NCI-H2227 (cell line): Measurements from ENCODE around the gene ANKRD36C.
"Not testable (repeated sequence)": the region's sequence is repeated elsewhere in the genome, so short reads cannot be mapped to it uniquely, and the experiment has no call there.

ENCODE experiments used
- DNase-seq: peaks from one replicate; lab custom pipeline; 2025; ENCODE audit not compliant: unreplicated experiment; lab: John Stamatoyannopoulos, UW

The ANKRD36C gene

GRCh38 chr2:95799892-95800291 is 191.7 kb downstream of the ANKRD36C start:
- DNase-seq, result no peak

- not testable (repeated sequence) for DNase-seq
These were observed 192.3 kb downstream of the ANKRD36C start for GRCh38 chr2:95799147-95799889.

- not testable (repeated sequence) for DNase-seq
These were observed 195.2 kb downstream of the ANKRD36C start for GRCh38 chr2:95796249-95797099.

DNA sequence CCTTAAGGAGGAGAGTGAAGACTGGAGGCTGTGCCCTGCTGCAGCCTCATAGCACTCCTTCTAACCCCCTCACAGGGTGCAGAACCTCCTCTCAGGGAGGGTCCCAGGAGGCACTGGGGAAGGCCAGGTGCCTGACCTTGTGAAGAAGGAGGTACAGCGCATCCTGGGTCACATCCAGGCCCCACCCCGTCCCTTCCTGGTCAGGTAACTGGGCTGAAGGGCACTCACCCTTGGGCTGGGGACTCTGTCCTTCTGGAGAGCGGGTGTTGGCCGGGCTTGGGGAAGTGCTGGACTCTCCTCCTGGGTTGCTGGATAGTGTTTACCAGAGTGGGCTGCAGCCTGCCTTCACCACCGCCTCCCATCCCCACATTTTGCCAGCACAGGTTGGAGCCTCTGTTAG is 197.7 kb downstream of the ANKRD36C start:
- DNase-seq, result not testable (repeated sequence)

GRCh38 chr2:95790180-95790579 is 201.4 kb downstream of the ANKRD36C start:
- not testable (repeated sequence) for DNase-seq

DNA sequence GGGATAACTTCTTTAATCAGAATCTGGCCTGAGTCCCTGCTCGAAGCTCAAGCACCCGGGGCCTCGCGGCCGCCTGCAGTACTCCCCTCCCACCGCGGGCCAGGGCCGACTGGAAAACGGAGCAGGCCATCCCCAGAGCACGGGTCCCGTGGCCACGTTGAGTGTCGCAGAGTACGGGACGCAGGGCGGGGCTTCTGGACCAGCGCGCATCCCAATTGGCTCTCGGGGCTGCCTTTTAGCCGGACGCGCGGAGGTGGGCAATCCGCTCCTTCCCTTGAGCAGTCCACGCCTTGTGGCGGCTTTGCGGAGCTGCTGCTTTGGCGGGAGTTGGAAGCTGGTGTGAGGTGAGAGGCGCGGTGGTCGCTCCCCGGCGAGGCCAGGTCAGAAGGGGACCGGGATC is 202.2 kb downstream of the ANKRD36C start:
- DNase-seq, result not testable (repeated sequence)

GRCh38 chr2:95788642-95789041 is 203.0 kb downstream of the ANKRD36C start:
- not testable (repeated sequence) for DNase-seq
